A673 (cell line): ENCODE measurements around the gene TSHZ1. TPM values are rescaled to one million over a fixed set of nuclear protein-coding genes. Genes with fewer than 3 reads are reported as not detected.

ENCODE experiments used
- BruUV-seq: library from RNA; stranded (reverse); fragments of 400-500 nt; replicated peaks from 2 replicates; lab custom pipeline; 2021; lab: Mats Ljungman, UMichigan
- CTCF ChIA-PET: fragments of 300-600 bp; sonication (Branson Sonifier 250); formaldehyde crosslinking; loops from one replicate; lab custom pipeline; 2022; ENCODE audit warnings: antibody characterized with exemption; lab: Charles Lee
- POLR2A ChIA-PET: fragments of 300-600 bp; sonication (Branson Sonifier 250); formaldehyde crosslinking; loops from one replicate; lab custom pipeline; 2022; ENCODE audit warnings: antibody characterized with exemption; ENCODE audit not compliant: low non-redundant PET; lab: Charles Lee
- DNase-seq: peaks from one replicate; pipeline ENCODE4 v3.0.0-alpha.2; 2015; ENCODE audit warnings: low spot score
- H3K27ac ChIP-seq: fragments of 200-600 bp; sonication (generic); 2 replicates; pipeline ENCODE4 v1.5.1; 2016; ENCODE audit warnings: mixed run types, low read depth, mild to moderate bottlenecking, mixed read lengths, antibody characterized with exemption, low read length; ENCODE audit not compliant: poor library complexity, severe bottlenecking
- H3K27me3 ChIP-seq: fragments of 200-600 bp; sonication (generic); replicated peaks from 2 replicates; pipeline ENCODE4 v1.6.1; 2017; ENCODE audit warnings: mixed run types, low read depth, mild to moderate bottlenecking, mixed read lengths, antibody characterized with exemption, low read length; ENCODE audit not compliant: insufficient read depth, poor library complexity
- H3K36me3 ChIP-seq: fragments of 200-600 bp; sonication (generic); 2 replicates; pipeline ENCODE4 v1.6.1; 2016; ENCODE audit warnings: mixed run types, mild to moderate bottlenecking, mixed read lengths, antibody characterized with exemption, low read length; ENCODE audit not compliant: insufficient read depth, poor library complexity, severe bottlenecking
- H3K4me1 ChIP-seq: fragments of 200-600 bp; sonication (generic); 2 replicates; pipeline ENCODE4 v1.6.1; 2017; ENCODE audit warnings: mixed run types, mild to moderate bottlenecking, mixed read lengths, antibody characterized with exemption, low read length; ENCODE audit not compliant: insufficient read depth, poor library complexity, severe bottlenecking
- H3K4me3 ChIP-seq: fragments of 200-600 bp; sonication (generic); 2 replicates; pipeline ENCODE4 v1.5.1; 2016; ENCODE audit warnings: low read depth, mixed run types, mild to moderate bottlenecking, mixed read lengths, low read length; ENCODE audit not compliant: poor library complexity, severe bottlenecking
- H3K9me3 ChIP-seq: fragments of 200-600 bp; sonication (generic); 2 replicates; pipeline ENCODE4 v1.6.1; 2016; ENCODE audit warnings: mixed run types, low read depth, mild to moderate bottlenecking, mixed read lengths, antibody characterized with exemption, low read length; ENCODE audit not compliant: poor library complexity, severe bottlenecking
- EZH2 ChIP-seq: fragments of 200-600 bp; sonication (generic); IDR thresholded peaks from 2 replicates; pipeline ENCODE4 v1.6.1; 2017; ENCODE audit warnings: borderline replicate concordance, low read depth, mild to moderate bottlenecking, mixed read lengths, antibody characterized with exemption, low read length; ENCODE audit not compliant: poor library complexity, severe bottlenecking
- intact Hi-C: fragments of 100-400 bp; cut with micrococcal nuclease; formaldehyde crosslinking; loops from one replicate; pipeline ENCODE4 v1.10.0; 2022; ENCODE audit not compliant: unreplicated experiment
- total RNA-seq: library from RNA; stranded (reverse); gene quantifications from 2 replicates; pipeline ENCODE4 v1.2.3, GENCODE V29; 2021
- TF ChIP-seq, protein P1 (sequence below): fragments of 300-800, 200-600 bp; sonication (generic); conservative IDR thresholded peaks from 2 replicates; pipeline ENCODE4 v1.5.1; 2017; ENCODE audit warnings: low read depth, mild to moderate bottlenecking, antibody characterized with exemption, low read length, moderate library complexity, mixed read lengths

Gene TSHZ1
- total RNA-seq, 1 experiment from 2014 or later: 1.8 TPM

DNA sequence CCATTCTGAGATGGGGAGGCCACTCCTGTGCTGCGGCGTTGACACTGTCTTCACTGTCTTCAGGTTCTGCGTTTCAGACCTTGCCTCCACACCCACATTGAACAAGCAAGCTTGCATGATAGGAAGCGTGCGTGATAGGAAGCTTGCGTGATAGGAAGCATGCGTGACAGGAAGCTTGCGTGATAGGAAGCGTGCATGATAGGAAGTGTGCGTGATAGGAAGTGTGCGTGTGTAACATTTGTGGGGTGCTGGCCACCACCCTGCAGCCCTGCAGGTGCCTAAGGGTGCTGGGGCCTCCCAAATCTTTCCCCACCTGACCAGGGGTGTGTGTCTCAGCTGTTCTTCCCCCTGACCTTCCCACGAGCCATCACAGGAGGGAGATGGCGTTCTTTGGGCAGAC, 25.3 kb downstream of the TSHZ1 start:
- intact Hi-C loops: no loop called here
- Histone ChIP-seq H3K27ac (no peak overlapping the region), H3K27me3 (no peaks in the 10 kb centered on the region), H3K4me3 (no peak overlapping the region), H3K9me3 (no peaks in the 10 kb centered on the region), H3K36me3 (no peaks in the 10 kb centered on the region), H3K4me1 (no peaks in the 10 kb centered on the region)
- ChIA-PET POLR2A (no interaction called here), CTCF (no interaction called here)
- no TSS peak for BruUV-seq
- DNase-seq: no peak
- TF ChIP-seq, protein P1, sequence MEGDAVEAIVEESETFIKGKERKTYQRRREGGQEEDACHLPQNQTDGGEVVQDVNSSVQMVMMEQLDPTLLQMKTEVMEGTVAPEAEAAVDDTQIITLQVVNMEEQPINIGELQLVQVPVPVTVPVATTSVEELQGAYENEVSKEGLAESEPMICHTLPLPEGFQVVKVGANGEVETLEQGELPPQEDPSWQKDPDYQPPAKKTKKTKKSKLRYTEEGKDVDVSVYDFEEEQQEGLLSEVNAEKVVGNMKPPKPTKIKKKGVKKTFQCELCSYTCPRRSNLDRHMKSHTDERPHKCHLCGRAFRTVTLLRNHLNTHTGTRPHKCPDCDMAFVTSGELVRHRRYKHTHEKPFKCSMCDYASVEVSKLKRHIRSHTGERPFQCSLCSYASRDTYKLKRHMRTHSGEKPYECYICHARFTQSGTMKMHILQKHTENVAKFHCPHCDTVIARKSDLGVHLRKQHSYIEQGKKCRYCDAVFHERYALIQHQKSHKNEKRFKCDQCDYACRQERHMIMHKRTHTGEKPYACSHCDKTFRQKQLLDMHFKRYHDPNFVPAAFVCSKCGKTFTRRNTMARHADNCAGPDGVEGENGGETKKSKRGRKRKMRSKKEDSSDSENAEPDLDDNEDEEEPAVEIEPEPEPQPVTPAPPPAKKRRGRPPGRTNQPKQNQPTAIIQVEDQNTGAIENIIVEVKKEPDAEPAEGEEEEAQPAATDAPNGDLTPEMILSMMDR: no peak
- TF ChIP-seq EZH2: no peak

DNA sequence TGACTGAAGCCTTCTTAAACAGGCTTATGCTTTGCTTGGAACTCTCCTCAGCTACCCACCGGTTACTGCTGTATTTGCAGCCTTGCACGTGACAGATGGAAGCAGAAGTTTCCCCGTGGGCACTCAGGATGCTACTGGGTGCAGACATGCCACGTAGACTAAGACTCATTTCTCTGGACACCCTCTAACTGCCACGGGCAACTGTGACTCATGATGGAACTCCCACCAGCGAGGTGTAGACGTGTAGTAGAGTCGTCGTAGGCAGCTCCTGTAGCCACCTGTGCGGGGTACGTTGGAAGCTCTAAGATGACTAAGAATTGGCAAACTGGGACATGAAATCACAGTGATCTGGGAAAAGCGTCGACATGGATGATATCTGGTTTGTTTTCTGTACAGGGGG, 27.5 kb downstream of the TSHZ1 start:
- CTCF ChIA-PET: no interaction called here
- H3K9me3 ChIP-seq: no peaks in the 10 kb centered on the region
- no TSS peak for BruUV-seq
- DNase-seq: no peak
- intact Hi-C loops: no loop called here
- H3K36me3 ChIP-seq: no peaks in the 10 kb centered on the region
- TF ChIP-seq EZH2: no peak
- TF ChIP-seq, protein P1: no peak
- H3K4me3 ChIP-seq: no peak overlapping the region
- POLR2A ChIA-PET: no interaction called here
- H3K27ac ChIP-seq: no peak overlapping the region
- H3K4me1 ChIP-seq: no peaks in the 10 kb centered on the region
- no peaks in the 10 kb centered on the region for H3K27me3 ChIP-seq

DNA sequence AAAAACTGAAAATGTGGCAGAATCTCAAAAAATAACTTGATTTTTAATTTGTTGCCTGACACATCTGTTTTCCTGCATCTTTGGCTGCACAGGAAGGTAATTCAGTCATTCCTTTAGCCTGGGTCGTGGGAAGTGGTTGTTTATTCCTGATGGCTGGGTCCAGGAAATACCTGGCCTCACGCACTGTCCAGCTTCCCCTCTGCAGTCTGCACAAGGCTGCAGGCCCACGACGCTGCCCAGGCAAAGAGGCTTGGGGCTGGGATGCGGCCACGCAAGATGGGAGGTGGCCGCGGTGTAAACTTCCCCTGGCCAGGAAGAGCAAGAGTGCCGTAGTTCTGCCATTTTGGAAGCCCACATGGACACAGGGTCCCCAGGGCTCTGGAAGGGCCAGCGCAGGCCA, 28.2 kb downstream of the TSHZ1 start:
- no peaks in the 10 kb centered on the region for H3K9me3 ChIP-seq
- ChIA-PET POLR2A (no interaction called here), CTCF (no interaction called here)
- H3K27ac ChIP-seq: no peak overlapping the region
- no TSS peak for BruUV-seq
- no peaks in the 10 kb centered on the region for H3K4me1 ChIP-seq
- H3K36me3 ChIP-seq: no peaks in the 10 kb centered on the region
- TF ChIP-seq EZH2: no peak
- DNase-seq: no peak
- intact Hi-C loops: no loop called here
- no peak overlapping the region for H3K4me3 ChIP-seq
- H3K27me3 ChIP-seq: no peaks in the 10 kb centered on the region

DNA sequence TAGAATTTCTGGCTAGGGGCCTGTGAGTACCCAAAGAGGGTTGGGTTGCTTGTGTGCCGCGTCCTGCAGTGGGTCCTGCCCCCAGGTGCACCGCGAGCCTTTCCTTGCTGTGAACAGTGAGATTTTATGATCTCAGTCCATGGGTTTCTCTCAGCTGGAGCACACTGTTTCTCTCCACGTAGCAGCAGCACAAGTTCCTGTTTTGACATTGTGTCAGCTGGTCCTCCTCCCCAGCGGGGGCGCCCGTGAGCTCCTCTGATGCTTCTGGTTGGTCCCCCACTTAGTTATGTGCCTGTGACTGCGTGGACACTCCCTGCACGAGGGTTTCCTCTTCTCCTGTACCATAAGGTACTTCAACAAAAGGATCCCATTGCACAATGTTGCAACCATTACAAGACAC, 29.8 kb downstream of the TSHZ1 start:
- TF ChIP-seq, protein P1: no peak
- no peak for TF ChIP-seq EZH2
- no peaks in the 10 kb centered on the region for H3K36me3 ChIP-seq
- POLR2A ChIA-PET: no interaction called here
- CTCF ChIA-PET: no interaction called here
- no peaks in the 10 kb centered on the region for H3K9me3 ChIP-seq
- no TSS peak for BruUV-seq
- H3K27ac ChIP-seq: no peak overlapping the region
- no peak for DNase-seq
- no peak overlapping the region for H3K4me3 ChIP-seq
- H3K27me3 ChIP-seq: no peaks in the 10 kb centered on the region
- H3K4me1 ChIP-seq: no peaks in the 10 kb centered on the region
- intact Hi-C loops: no loop called here
